ENCODE results near the gene ZIM2. TPM values are rescaled to one million over a fixed set of nuclear protein-coding genes. Genes with fewer than 3 reads are reported as not detected.

ZIM2 gene
- total RNA-seq, 1 donor from 2014 or later: not detected

- DNase-seq (no peak), ATAC-seq (no peak)
- no peaks in the 10 kb centered on the region for H3K4me1 ChIP-seq
- H3K27ac ChIP-seq: no peak overlapping the region
- no peak for TF ChIP-seq CTCF (IDR thresholded peaks at IDR 0.05)
- H3K9me3 ChIP-seq: no peaks in the 10 kb centered on the region
- intact Hi-C loops (cut with DNase I): no loop called here
- H3K4me3 ChIP-seq: no peak overlapping the region
- H3K27me3 ChIP-seq: no peaks in the 10 kb centered on the region
- H3K36me3 ChIP-seq: no peaks in the 10 kb centered on the region
Observed at GRCh38 chr19:56842412-56842811, 1.9 kb upstream of the ZIM2 start.

GRCh38 chr19:56841193-56841543 lies 642 bp upstream of the ZIM2 start:
- Histone ChIP-seq H3K9me3 (no peaks in the 10 kb centered on the region), H3K36me3 (no peaks in the 10 kb centered on the region), H3K27ac (no peak overlapping the region), H3K4me1 (no peaks in the 10 kb centered on the region), H3K27me3 (no peaks in the 10 kb centered on the region), H3K4me3 (no peak overlapping the region)
- intact Hi-C loops (cut with DNase I): no loop called here
- ATAC-seq (no peak), DNase-seq (no peak)
- TF ChIP-seq CTCF (IDR thresholded peaks at IDR 0.05): no peak

- Histone ChIP-seq H3K27me3 (no peaks in the 10 kb centered on the region), H3K4me1 (no peaks in the 10 kb centered on the region), H3K9me3 (no peaks in the 10 kb centered on the region), H3K4me3 (peak overlapping the region; percentile 36), H3K36me3 (no peaks in the 10 kb centered on the region), H3K27ac (no peak overlapping the region)
- peak; percentile 62 for ATAC-seq
- TF ChIP-seq CTCF (IDR thresholded peaks at IDR 0.05): no peak
- peak; percentile 88 for DNase-seq
- intact Hi-C loops (cut with DNase I): no loop called here
Observed at GRCh38 chr19:56839652-56840450, 675 bp downstream of the ZIM2 start.

GRCh38 chr19:56838909-56839651 lies 1.4 kb downstream of the ZIM2 start:
- Histone ChIP-seq H3K4me3 (peak overlapping the region; percentile 42), H3K4me1 (no peaks in the 10 kb centered on the region), H3K36me3 (no peaks in the 10 kb centered on the region), H3K27me3 (no peaks in the 10 kb centered on the region), H3K27ac (no peak overlapping the region), H3K9me3 (no peaks in the 10 kb centered on the region)
- DNase-seq (peak; percentile 92), ATAC-seq (peak; percentile 71)
- TF ChIP-seq CTCF (IDR thresholded peaks at IDR 0.05): no peak
- intact Hi-C loops (cut with DNase I): no loop called here

- ATAC-seq (peak; percentile 47), DNase-seq (peak; percentile 84)
- no peaks in the 10 kb centered on the region for H3K27me3 ChIP-seq
- H3K36me3 ChIP-seq: no peaks in the 10 kb centered on the region
- peak; percentile 35 for TF ChIP-seq CTCF (IDR thresholded peaks at IDR 0.05)
- no peaks in the 10 kb centered on the region for H3K4me1 ChIP-seq
- intact Hi-C loops (cut with DNase I): no loop called here
- no peaks in the 10 kb centered on the region for H3K9me3 ChIP-seq
- H3K4me3 ChIP-seq: peak overlapping the region; percentile 42
- H3K27ac ChIP-seq: peak overlapping the region; percentile 39
Observed at GRCh38 chr19:56838024-56838908, 2.3 kb downstream of the ZIM2 start.
